Heart left ventricle (tissue), 13 donors: ENCODE results near the gene CDK18.

Experiments
- POLR2A ChIP-seq, 2 donors: fragments of 450-650 bp; IDR thresholded peaks; one replicate each; pipeline ENCODE4 v1.6.1; 2017; ENCODE audit warnings: antibody characterized with exemption in 2 of 2, mild to moderate bottlenecking in 2 of 2, moderate library complexity in 2 of 2
- TF ChIP-seq, protein P1 (sequence below), 12 donors: fragments of 200-600 bp; sonication (generic) in 4 of 12; IDR thresholded peaks; one replicate each; pipeline versions ENCODE4 v1.5.0 to v1.8.0; 2018 to 2022; ENCODE audit warnings: antibody characterized with exemption in 12 of 12, mild to moderate bottlenecking in 5 of 12
- donor health status: ischemic (EF 13 %, LVEDD 7.1; RV severe dilation, severe dysfunction).
- donor health status: DM: no; HTN: yes; CAD: no.
- donor health status: DM: no; HTN: no; CAD: no.
- donor health status: ischemic (EF 25% LVEDD 6.9; RV normal size, moderate dysfunction).
- donor health status: ischemic (EF 25% LVEDD 5.7; RV mildly dilated, moderate dysfunction).
- donor health status: ischemic (EF 35%, LVEDD 5.7; RV mildly dilated, moderate dysfunction).
- donor health status: nonischemic (EF 11% LVEDD 7.7; RV severe dilation, severe dysfunction).
- donor health status: DM: yes; HTN: yes; CAD: no.
- donor health status: PGD.
- donor health status: ischemic (EF 29% LVEDD 5.4; RV normal size, mild dysfunction).
- donor health status: nonischemic (EF 23%, LVEDD 6.1; RV moderate dilation, normal function).

DNA sequence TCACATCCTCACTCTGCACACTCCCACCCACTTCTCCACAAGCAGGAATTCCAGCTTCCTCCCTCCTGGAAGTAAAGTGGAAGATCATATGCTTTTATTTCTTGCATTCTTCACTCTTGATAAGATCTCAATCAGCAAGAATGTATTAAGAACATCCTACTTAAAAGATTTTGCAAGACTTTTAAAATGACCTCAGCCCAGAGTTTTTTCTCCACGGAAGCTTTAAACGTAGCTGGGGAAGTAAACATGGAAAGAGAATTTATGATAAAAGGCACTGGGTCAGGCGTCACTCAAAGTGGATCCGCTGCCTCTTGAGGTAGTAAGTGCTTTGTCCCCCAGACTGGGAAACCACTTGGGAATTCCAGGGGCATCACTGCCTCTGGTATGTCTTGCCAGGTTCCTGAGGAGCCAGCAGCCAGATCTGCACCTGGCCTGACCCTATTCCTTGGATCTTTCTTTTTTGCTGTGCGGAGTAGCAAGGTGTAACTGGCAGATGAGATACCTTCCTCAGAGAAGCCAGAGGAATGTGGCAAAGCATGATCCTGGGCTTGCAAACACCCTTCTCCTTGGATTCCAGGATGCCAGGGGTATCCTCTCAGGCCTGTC is 33.9 kb downstream of the CDK18 start:
- TF ChIP-seq, protein P1, sequence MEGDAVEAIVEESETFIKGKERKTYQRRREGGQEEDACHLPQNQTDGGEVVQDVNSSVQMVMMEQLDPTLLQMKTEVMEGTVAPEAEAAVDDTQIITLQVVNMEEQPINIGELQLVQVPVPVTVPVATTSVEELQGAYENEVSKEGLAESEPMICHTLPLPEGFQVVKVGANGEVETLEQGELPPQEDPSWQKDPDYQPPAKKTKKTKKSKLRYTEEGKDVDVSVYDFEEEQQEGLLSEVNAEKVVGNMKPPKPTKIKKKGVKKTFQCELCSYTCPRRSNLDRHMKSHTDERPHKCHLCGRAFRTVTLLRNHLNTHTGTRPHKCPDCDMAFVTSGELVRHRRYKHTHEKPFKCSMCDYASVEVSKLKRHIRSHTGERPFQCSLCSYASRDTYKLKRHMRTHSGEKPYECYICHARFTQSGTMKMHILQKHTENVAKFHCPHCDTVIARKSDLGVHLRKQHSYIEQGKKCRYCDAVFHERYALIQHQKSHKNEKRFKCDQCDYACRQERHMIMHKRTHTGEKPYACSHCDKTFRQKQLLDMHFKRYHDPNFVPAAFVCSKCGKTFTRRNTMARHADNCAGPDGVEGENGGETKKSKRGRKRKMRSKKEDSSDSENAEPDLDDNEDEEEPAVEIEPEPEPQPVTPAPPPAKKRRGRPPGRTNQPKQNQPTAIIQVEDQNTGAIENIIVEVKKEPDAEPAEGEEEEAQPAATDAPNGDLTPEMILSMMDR (IDR thresholded peaks at IDR 0.05) = no peak
- TF ChIP-seq POLR2A (IDR thresholded peaks at IDR 0.05) = no peak
